ENCODE results near the gene UBE2M. TPM values are rescaled to one million over a fixed set of nuclear protein-coding genes. Genes with fewer than 3 reads are reported as not detected.

UBE2M gene
- total RNA-seq, 1 experiment from 2014 or later: 108 TPM

GRCh38 chr19:58570770-58571574, 12.6 kb upstream of the UBE2M start:
- no peak for DNase-seq (ENCODE audit: low spot score)

- DNase-seq (ENCODE audit: low spot score): no peak
Observed at GRCh38 chr19:58569943-58570670, 11.7 kb upstream of the UBE2M start.

- DNase-seq (ENCODE audit: low spot score): no peak
Observed at GRCh38 chr19:58569191-58569942, 11.0 kb upstream of the UBE2M start.

GRCh38 chr19:58568453-58569130, 10.2 kb upstream of the UBE2M start:
- no peak for DNase-seq (ENCODE audit: low spot score)

- no peak for DNase-seq (ENCODE audit: low spot score)
Observed at GRCh38 chr19:58566989-58567388, 8.6 kb upstream of the UBE2M start.

GRCh38 chr19:58563823-58564222, 5.4 kb upstream of the UBE2M start:
- no peak for DNase-seq (ENCODE audit: low spot score)

- no peak for DNase-seq (ENCODE audit: low spot score)
Observed at GRCh38 chr19:58563034-58563573, 4.7 kb upstream of the UBE2M start.

- no peak for DNase-seq (ENCODE audit: low spot score)
Observed at GRCh38 chr19:58562122-58563033, 4.0 kb upstream of the UBE2M start.

GRCh38 chr19:58561373-58562121, 3.1 kb upstream of the UBE2M start:
- no peak for DNase-seq (ENCODE audit: low spot score)

GRCh38 chr19:58560921-58561320, 2.5 kb upstream of the UBE2M start:
- DNase-seq (ENCODE audit: low spot score): no peak

GRCh38 chr19:58560007-58560887, 1.8 kb upstream of the UBE2M start:
- no peak for DNase-seq (ENCODE audit: low spot score)

GRCh38 chr19:58559275-58560006, 1.0 kb upstream of the UBE2M start:
- peak; percentile 97 for DNase-seq (ENCODE audit: low spot score)

GRCh38 chr19:58558623-58559274, 338 bp upstream of the UBE2M start:
- peak; percentile 99 for DNase-seq (ENCODE audit: low spot score)

- DNase-seq (ENCODE audit: low spot score): no peak
Observed at GRCh38 chr19:58557221-58558065, 968 bp downstream of the UBE2M start.

- DNase-seq (ENCODE audit: low spot score): no peak
Observed at GRCh38 chr19:58556622-58557220, 1.7 kb downstream of the UBE2M start.

Data from H4 (cell line).